ENCODE measurements around the gene TUBB4A. TPM values are rescaled to one million over a fixed set of nuclear protein-coding genes. Genes with fewer than 3 reads are reported as not detected.

Gene TUBB4A
- total and polyA plus RNA-seq, 2 of the 8 experiments (the other 6 are each of a cell fraction or from before 2014, with no cell fraction given) = 16.8 to 30.4 TPM

GRCh38 chr19:6514089-6514488, 12.0 kb upstream of the TUBB4A start:
- DNase-seq (ENCODE audit: low read depth in 1 of 2, low spot score in 2 of 2) (no peak), FAIRE-seq (no peak)
- no peak overlapping the region for H2BK5ac ChIP-seq (ENCODE audit: low read depth, low read length)
- H3K23me2 ChIP-seq (ENCODE audit: low read depth, low read length) = peaks cover 12% of the 10 kb centered on the region; the same call in 1 of the 2 replicates
- no peak overlapping the region for H4K91ac ChIP-seq (replicated peaks; ENCODE audit: insufficient read length, low read length)
- H4K8ac ChIP-seq (ENCODE audit: extremely low read depth, insufficient read depth, low read length) = no peak overlapping the region
- H3K9ac ChIP-seq (replicated peaks in 1 of 4; ENCODE audit: extremely low read depth in 1 of 4, low read depth in 3 of 4, low read length in 3 of 4) = no peak overlapping the region
- no peak overlapping the region for H2BK20ac ChIP-seq (ENCODE audit: low read length)
- H4K20me1 ChIP-seq (replicated peaks in 1 of 2; ENCODE audit: control insufficient read depth in 1 of 2, insufficient read depth in 2 of 2, low read length in 2 of 2) = peaks cover 0 to 3% of the 10 kb centered on the region in 2 experiments
- H4K5ac ChIP-seq (ENCODE audit: insufficient read length, low read depth, low read length) = no peak overlapping the region
- H3K79me1 ChIP-seq (ENCODE audit: low read depth, low read length) = no peaks in the 10 kb centered on the region
- TF ChIP-seq JUND (IDR thresholded peaks at IDR 0.05; ENCODE audit: low read length) (no peak), ASH2L (IDR thresholded peaks at IDR 0.05; ENCODE audit: low read length) (no peak), EP300 (IDR thresholded peaks at IDR 0.05; ENCODE audit: borderline replicate concordance in 1 of 2, low read depth in 2 of 2, low read length in 2 of 2) (no peak), SUZ12 (IDR thresholded peaks at IDR 0.05; ENCODE audit: low read length) (no peak), KDM1A (IDR thresholded peaks at IDR 0.05; ENCODE audit: borderline replicate concordance, low read length) (no peak), CREB1 (IDR thresholded peaks at IDR 0.05) (no peak), HDAC6 (IDR thresholded peaks at IDR 0.05; ENCODE audit: low read depth, low read length) (no peak), GTF2F1 (IDR thresholded peaks at IDR 0.05; ENCODE audit: borderline replicate concordance, low read depth, low read length) (no peak), TEAD4 (IDR thresholded peaks at IDR 0.05; ENCODE audit: low read depth, low read length) (no peak)
- WGBS, 2 experiments (ENCODE audit: extremely low coverage in 1 of 2, insufficient coverage in 1 of 2, insufficient read length in 1 of 2, insufficient replicate concordance in 2 of 2, low coverage in 1 of 2, low lambda C conversion rate in 2 of 2, missing lambda C conversion rate in 1 of 2) = 92% methylated on average over 9 of the region's 9 CpGs; no CpG with 5 or more reads in 1 of the 2 experiments
- H3K4me1 ChIP-seq (replicated peaks in 1 of 4; ENCODE audit: control insufficient read depth in 3 of 4, insufficient read depth in 4 of 4, low read length in 3 of 4) = peaks cover 0 to 4% (median 1%) of the 10 kb centered on the region in 4 experiments; a peak in 2 of 7 replicates
- H3K4me2 ChIP-seq (ENCODE audit: insufficient read depth in 1 of 2, low read depth in 2 of 2, low read length in 2 of 2) = no peak overlapping the region
- H2BK15ac ChIP-seq (ENCODE audit: low read length) = no peak overlapping the region
- no peaks in the 10 kb centered on the region for H3K36me3 ChIP-seq (ENCODE audit: control insufficient read depth in 2 of 4, insufficient read depth in 4 of 4, low read length in 3 of 4)
- no peak overlapping the region for H3K4me3 ChIP-seq (ENCODE audit: extremely low read depth in 1 of 4, insufficient read depth in 2 of 4, low read depth in 3 of 4, low read length in 4 of 4)
- H3K27me3 ChIP-seq (replicated peaks in 1 of 4; ENCODE audit: control insufficient read depth in 3 of 4, extremely low read depth in 1 of 4, insufficient read depth in 3 of 4, low read length in 3 of 4) = peaks cover 0 to 2% (median 0%) of the 10 kb centered on the region in 4 experiments; a peak in 1 of 7 replicates
- no peak overlapping the region for H2AFZ ChIP-seq (ENCODE audit: low read length)
- H3K18ac ChIP-seq (ENCODE audit: extremely low read depth, low read length) = no peak overlapping the region
- no peak overlapping the region for H3K23ac ChIP-seq (ENCODE audit: insufficient read length)
- no peak overlapping the region for H3K14ac ChIP-seq (ENCODE audit: insufficient read length)
- no peak overlapping the region for H3K27ac ChIP-seq (ENCODE audit: low read depth, low read length)
- no peak overlapping the region for H2BK120ac ChIP-seq (replicated peaks; ENCODE audit: low read depth, low read length)
- no peaks in the 10 kb centered on the region for H3K9me3 ChIP-seq (ENCODE audit: insufficient read depth in 2 of 2, low read depth in 1 of 2, low read length in 1 of 2)
- H2BK12ac ChIP-seq (ENCODE audit: low read depth, low read length) = no peak overlapping the region
- no peak overlapping the region for H3K4ac ChIP-seq (replicated peaks; ENCODE audit: insufficient read length, low read depth, low read length)
- POLR2A ChIA-PET (ENCODE audit: partially characterized antibody) = no interaction called here
- CTCF ChIA-PET (ENCODE audit: partially characterized antibody) = no interaction called here
- H3K56ac ChIP-seq (replicated peaks; ENCODE audit: insufficient read length, low read depth, low read length) = no peak overlapping the region
- H3K79me2 ChIP-seq (ENCODE audit: control insufficient read depth in 1 of 2, insufficient read depth in 2 of 2, low read length in 2 of 2) = no peaks in the 10 kb centered on the region
- no peak overlapping the region for H2AK5ac ChIP-seq (ENCODE audit: low read depth, low read length)

Data from H1 (cell line).